Placental epithelial cell (primary cell): Measurements from ENCODE around the gene DAW1. TPM values are rescaled to one million over a fixed set of nuclear protein-coding genes. Genes with fewer than 3 reads are reported as not detected.

Experiments
- small RNA-seq: library from RNA; depleted of rRNA; stranded (forward); fragments of <200 nt; gene quantifications from one replicate; pipeline ENCODE3, GENCODE V24; 2012
- total RNA-seq: library from RNA; depleted of rRNA; stranded (reverse); fragments of >200 nt; gene quantifications from 2 replicates; pipeline ENCODE4 v1.2.3, GENCODE V29; 2012

The DAW1 gene, protein sequence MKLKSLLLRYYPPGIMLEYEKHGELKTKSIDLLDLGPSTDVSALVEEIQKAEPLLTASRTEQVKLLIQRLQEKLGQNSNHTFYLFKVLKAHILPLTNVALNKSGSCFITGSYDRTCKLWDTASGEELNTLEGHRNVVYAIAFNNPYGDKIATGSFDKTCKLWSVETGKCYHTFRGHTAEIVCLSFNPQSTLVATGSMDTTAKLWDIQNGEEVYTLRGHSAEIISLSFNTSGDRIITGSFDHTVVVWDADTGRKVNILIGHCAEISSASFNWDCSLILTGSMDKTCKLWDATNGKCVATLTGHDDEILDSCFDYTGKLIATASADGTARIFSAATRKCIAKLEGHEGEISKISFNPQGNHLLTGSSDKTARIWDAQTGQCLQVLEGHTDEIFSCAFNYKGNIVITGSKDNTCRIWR
- 12.6 and 17.2 TPM in 2 replicates for total RNA-seq

DNA sequence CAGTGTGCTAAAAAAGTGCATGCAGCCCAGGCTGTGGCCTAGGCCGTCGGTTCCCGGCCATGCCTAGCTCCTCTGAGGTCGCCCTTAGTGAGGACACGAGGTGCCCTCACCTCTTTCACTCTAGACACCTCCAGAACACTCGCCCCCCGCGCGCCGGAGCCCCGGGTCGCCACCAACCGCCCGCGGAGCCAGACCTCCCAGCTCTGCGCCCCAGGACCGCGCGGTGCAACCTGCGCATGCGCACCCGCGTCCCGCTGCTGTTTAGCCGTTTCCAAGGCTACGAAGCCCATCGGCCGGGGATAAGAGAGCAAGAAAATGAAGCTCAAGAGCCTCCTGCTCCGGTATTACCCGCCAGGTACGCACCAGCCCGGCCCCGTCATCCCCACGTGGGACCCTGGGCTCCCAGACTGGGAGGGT lies at the start of gene DAW1:
TSS of gene DAW1 (plus strand) at position 257 of the 417 bp plus-strand sequence. CDS start at position 316, 59 bp downstream.

Small RNA genes within 50 kb of the gene (small RNA-seq; reads per million reads assigned to genes)
- not detected for gene RF00402

Other genes with a start within 250 kb of the DAW1 start
- not detected in 2 replicates for gene SCYGR5, start 204.8 kb upstream of the DAW1 start, total RNA-seq
- 1.2 and 2.9 TPM in 2 replicates for gene SLC19A3, start 153.6 kb upstream of the DAW1 start, total RNA-seq
- not detected in 2 replicates for gene SCYGR6, start 146.9 kb upstream of the DAW1 start, total RNA-seq
- not detected in 2 replicates for gene SCYGR7, start 143.3 kb upstream of the DAW1 start, total RNA-seq
- not detected in 2 replicates for gene SCYGR8, start 125.7 kb upstream of the DAW1 start, total RNA-seq
- 2.4 and 2.9 TPM in 2 replicates for gene CCL20, start 57.8 kb upstream of the DAW1 start, total RNA-seq